ENCODE results near the gene RTN4R.

GRCh38 chr22:20212754-20213699 lies 55.1 kb downstream of the RTN4R start:
- TF ChIP-seq CTCF (IDR thresholded peaks at IDR 0.05) (no peak), POLR2A (IDR thresholded peaks at IDR 0.05) (no peak)

All from uterus (tissue), 2 donors.